ENCODE measurements around the gene ABCC12.
"Not testable (repeated sequence)": the region's sequence is repeated elsewhere in the genome, so short reads cannot be mapped to it uniquely, and the experiment has no call there.

Gene ABCC12

DNA sequence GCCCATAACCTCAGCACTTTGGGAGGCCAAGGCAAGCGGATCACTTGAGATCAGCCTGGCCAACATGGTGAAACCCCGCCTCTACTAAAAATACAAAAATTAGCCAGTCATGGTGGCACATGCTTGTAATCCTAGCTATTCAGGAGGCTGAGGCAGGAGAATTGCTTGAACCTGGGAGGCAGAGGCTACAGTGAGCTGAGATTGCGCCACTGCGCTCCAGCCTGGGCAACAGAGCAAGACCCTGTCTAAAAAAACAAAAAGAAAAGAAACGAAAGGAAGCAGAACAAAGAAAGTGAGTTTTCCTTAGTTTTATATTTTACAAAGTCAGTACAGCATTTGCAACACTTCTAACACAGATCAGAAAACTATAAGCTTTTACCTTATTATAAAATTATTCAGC, 10.8 kb upstream of the ABCC12 start:
- not testable (repeated sequence) for DNase-seq (ENCODE audit: low spot score); FAIRE-seq

DNA sequence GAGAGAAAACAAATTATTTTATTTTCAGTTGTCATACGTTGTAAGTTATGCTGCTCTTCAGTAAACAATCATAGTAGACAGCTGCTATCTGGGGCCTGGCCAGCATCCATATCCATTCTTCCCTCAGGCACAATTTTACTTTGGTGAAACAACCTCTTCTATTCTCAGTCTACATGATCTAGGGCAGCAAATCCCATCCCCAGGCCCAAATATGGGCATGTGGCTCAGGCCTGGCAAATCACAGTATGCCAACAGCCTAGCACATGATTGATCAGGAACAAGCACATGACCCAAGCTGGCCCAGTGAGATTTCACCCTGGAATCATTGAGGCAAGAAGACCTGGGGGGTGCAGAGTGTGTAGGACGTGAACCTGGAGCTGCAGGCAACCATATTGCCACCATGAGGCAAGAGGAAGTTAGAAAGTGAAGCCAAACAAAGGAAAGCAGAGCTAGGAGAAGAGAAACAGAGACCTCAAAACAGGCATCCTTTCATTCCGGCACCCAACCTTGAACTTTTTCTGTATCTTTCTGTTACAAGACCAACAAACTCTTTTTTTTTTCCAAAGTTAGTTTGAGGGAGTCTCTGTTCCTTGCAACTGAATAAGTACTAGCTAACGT, 10.3 kb upstream of the ABCC12 start:
- DNase-seq (ENCODE audit: low spot score) (no peak), FAIRE-seq (no peak)

DNA sequence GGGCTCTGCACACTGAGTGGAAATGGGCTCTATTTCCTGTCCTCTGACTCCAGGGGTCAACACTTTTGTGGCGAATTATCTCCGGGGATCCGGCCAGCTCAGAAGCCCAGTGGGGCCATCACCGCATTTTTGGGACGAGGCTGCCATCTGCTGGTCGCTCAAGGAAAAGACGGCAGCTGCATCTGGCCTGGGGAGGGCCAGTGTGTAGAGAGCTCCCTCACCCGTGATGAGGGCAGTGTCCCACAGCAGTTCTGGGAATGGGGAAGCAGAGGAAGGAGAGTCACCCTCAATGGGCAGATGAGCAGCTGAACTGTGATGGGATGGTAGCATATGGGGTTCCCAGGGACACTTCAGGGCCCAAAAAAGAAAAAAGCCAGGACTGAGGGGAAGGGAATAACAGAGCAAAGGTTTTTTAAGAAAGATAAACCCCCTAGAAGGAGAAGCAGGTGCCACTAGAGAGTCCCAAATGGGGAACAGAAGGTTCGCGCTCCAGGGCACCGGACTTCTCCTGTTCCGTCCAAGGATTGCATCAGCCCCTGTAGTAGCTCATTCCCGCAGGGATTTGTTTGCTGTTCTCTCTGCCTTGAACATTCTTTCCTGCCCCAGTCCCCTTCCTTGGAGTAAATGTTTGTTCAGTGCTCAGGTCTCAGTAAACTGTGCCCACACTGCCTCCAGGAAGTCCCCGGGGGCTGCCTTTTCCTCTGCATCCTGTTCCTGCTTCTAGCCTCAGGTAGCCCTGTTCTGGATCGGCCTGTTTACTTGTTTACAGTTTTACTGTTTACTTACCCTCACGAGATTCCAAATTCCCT, 9.3 kb upstream of the ABCC12 start:
- FAIRE-seq, result no peak
- peak; percentile 87 for DNase-seq (ENCODE audit: low spot score)

DNA sequence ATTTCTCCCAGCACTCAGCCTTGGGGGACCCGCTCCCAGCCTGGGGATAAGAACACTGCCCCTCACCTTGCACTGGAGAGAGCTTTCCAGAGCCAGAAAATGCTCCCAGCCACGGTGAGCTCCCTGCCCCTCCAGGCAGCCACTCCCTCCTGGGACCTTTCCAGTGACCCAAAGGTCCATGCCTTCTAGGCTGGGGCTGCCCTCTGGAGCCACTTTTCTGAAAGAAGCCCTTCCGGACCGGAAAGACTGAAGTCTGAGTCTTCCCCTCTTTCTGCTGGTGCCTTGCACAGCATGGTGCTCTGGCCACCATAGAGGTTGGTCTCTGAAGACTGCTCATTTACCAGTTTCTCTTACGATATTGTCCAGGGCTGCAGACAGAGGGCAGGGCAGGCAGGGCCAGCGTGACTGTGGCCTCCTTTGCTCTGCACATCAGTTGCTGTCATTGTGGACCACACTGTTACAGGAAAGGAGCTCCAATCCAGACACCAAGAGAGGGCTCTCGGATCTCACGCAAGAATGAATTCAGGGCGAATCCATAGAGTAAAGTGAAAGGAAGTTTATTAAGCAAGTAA, 7.1 kb upstream of the ABCC12 start:
- DNase-seq (ENCODE audit: low spot score), result no peak
- no peak for FAIRE-seq

DNA sequence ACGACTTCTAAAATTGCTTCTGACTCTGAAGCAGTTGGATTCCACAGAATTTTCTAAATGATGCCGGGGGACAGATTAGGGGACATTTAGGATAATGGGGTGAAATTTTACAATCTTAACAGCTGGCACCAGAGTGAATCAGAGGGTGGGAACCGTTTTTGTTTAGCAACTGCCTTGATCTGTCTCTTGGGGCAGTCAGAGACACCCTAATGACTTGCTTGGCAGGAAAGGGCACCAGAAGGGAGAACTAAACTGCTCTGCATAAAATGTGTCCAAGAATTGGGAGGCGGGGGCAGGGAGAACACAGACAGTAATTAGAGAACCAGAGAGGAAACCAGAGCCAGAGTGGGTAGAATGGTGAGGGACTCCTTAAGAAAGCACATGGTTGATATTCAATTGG, 6.1 kb upstream of the ABCC12 start:
- DNase-seq (ENCODE audit: low spot score) (no peak), FAIRE-seq (no peak)

DNA sequence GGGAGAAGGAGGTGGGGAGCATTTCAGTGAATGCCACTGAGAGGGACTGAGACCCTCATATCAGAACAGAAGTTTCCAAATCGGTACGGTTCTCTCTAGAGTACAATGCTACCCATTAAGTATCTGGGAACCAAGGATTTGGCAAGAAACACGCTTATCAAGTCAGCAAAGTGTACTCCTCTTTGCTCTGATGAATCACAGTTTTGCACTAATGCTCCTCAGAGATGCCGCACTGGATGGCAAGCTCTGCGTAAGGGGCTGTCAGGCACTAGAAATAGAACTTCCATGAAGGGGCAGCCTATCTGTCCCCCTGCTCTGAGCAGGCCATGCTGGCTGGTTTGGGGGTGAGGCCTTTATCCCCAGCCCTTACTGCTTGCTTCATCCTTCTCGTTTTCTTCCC, 4.8 kb upstream of the ABCC12 start:
- no peak for FAIRE-seq
- no peak for DNase-seq (ENCODE audit: low spot score)

DNA sequence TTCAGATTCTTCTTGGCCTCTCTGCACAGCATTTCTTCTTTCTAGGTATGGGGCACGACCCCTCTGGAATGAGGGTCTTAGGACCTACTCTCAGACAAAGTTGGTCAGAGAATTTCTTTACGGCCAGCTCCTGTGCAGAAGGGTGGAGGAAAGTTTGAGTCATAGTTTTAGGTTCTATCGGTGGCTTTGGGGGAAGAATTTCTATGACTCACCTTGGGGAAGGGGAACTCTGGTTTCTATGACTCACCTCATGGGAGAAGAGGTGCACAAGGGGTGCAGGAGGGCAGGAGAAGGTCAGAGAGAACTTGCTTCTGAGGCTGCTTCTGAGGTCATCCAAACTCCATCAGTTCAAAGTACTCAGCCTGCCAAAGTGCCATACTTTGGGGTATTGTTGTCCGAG, 2.5 kb upstream of the ABCC12 start:
- DNase-seq (ENCODE audit: low spot score), result peak; percentile 72
- peak; percentile 77 for FAIRE-seq

DNA sequence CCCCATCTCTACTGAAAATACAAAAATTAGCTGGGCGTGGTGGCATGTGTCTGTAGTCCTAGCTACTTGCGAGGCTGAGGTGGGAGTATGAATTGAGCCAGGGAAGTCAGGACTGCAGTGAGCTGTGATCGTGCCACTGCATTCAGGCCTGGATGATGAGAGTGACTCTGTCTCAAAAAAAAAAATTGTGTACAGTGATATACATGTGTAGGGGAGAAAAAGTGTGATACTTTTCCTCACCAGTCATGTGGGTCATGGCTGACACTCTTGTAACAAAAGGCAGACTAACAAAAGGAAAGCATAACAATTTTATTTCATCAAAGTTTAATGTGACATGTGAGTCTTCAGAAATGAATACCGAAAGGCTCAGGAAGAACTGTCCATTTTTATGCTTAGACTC, 2.0 kb upstream of the ABCC12 start:
- DNase-seq (ENCODE audit: low spot score) (no peak), FAIRE-seq (no peak)

DNA sequence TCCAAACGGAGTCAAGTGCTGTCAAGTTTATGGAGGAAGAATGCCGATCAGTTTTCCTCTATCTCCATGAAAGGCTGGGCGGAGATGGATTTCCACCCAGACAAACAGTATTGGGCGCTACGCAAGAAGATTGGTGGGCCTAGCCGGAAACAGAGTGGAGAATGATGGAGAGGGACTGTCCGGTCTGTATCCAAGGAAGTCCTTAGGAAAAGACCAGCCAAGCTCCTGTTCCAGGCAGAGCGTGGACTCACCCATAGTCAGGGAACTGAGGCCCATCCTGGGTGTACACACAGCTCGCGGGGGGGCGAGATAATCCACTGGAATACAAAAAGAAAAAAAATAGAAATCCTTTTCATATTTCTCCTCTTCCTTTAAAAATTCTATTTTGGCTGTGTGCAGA, 1.5 kb upstream of the ABCC12 start:
- FAIRE-seq, result no peak
- DNase-seq (ENCODE audit: low spot score), result no peak

DNA sequence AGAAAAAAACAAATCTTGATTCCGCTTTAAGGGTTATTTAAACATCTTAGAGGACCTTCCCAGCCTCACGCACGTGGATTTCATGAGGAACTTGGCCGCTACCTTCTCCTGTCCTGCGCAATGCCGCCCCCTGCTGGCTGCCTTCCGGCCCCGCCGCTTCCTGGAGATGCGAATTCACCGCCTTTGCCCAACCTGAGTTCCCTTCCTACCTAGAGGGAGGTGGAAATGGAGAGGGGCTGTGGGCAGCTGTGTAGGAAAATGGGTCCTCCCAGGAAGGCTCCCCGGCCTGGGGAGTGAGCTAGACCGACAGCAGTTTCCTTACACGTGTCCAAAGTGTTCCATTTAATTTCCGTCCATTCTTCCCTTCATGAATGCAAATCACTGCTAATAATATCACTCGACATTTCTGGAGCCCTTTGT, 1.0 kb upstream of the ABCC12 start:
- DNase-seq (ENCODE audit: low spot score) (peak; percentile 76), FAIRE-seq (peak; percentile 86)

DNA sequence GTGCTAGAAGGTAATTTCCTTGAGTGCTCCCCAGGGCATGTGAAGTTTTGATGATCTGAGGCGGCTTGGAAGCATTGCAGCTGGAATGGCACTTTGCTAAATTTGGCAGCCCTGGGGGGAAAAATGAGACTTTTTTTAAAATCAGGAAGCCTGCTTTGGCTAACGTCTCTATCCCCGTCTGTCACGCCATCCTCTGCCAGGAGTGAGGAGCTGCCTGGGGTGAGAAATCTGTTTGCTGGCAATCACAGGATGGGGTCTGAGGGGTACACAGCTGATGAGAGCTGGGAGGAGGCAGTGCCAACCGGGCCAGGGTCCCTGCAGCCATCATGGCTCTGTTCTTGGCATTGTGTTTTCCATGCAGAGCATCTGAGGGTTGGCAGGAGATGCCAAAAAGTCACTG, 2.0 kb downstream of the ABCC12 start:
- no peak for DNase-seq (ENCODE audit: low spot score)
- no peak for FAIRE-seq

DNA sequence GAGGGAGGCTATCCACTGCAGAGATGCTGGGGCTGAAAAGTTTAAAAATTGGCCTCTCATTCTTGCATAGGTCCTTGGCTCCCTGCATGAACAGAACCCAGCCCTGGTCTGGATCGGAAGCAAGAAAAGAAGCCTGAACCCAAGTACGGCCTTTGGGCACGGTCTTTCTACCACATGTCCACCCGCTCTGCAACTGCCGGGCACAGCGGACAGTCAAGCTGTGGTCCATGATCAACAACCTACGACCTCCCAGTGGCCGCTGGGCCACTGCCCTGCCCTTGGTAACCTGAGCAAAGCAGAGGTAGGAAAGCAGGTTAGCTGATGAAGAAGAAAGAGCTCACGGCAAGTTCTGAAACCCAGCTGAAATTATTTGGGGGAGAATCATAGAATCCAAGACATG, 3.6 kb downstream of the ABCC12 start:
- no peak for FAIRE-seq

DNA sequence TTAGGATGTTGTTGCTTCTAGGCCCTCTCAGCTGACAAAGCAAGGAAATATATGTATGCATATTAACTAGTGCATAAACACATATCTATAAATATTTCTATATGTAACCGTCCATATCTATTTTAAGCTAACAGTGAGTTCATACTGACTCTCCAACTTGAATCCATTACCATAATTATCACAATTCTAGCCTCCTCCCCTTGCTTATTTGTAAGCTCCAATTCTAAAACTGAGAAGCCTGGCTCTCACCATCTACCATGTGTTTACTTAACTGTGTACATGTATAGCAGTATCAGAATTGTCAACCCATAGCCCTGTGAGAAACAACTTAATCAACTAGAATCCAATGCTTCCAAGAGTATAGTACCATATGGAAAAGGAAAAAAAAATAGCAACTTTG, 5.1 kb downstream of the ABCC12 start:
- DNase-seq (ENCODE audit: low spot score), result no peak

More for the DNA sequence above, 3.6 kb downstream of the ABCC12 start:
- no peak for DNase-seq (ENCODE audit: low spot score)

DNA sequence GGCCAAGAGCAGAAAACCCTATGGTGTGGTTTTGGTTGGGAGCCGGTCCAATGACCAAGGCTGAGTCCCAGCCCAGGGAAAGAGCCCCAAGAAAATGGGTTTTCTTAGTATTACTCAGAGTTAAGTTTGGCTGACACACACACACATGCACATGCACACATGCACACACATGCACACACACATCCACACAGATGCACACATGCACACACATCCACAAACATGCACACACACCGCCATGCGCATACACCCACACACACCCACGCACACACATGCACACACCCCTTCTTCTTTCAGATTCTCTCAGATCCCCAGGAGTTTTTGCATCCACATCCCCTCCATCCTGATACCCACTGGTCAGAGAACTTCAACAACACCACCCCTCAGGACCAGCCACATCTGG, 9.1 kb downstream of the ABCC12 start:
- FAIRE-seq, result peak; percentile 56
- no peak for DNase-seq (ENCODE audit: low spot score)

More for the DNA sequence above, 5.1 kb downstream of the ABCC12 start:
- FAIRE-seq, result no peak

DNA sequence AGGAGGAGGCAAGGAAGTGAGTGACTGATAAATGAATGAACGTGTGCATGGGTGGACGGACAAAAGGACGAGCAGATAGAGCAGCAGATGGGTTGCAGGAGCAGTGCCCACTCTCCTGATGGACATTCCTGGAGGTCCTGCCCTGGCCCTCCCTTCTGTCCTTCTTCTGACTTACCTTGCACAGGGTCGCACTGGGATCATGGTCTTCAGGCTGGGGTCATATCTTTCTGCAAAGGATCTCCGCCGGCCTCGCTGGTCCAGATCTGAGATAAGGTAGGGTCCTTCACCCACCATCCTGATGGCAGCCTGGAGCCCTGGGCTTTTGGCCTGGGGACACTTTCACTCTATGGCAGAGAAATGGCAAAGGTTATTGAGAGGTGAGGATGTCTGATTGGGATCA, 9.7 kb downstream of the ABCC12 start:
- DNase-seq (ENCODE audit: low spot score) (no peak), FAIRE-seq (no peak)

DNA sequence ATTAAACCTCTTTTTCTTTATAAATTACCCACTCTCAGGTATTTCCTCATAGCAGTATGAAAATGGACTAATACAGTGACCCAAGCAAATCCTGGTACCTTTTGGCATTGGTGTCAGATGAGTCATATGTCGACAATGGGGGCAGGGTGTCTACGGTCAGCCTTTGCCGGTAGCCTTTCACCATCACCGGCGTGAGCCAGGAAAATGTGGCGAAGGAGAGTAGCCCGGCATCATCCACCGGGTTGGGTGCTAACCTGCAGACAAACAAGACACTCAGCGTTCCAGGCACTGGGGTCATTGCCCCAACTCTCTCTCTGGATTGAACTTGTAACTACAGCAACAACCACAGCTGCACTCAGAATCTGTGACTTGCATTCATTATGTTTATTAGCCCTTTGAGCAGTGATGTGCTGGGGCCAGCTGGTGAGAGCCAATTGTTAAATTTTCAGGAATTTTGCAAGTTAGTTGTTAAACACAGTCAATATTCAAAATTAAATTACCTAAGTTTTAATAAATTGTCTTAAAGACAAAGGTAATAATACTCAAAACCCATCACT, 11.9 kb downstream of the ABCC12 start:
- FAIRE-seq, result peak; percentile 79
- peak; percentile 46 for DNase-seq (ENCODE audit: low spot score)

DNA sequence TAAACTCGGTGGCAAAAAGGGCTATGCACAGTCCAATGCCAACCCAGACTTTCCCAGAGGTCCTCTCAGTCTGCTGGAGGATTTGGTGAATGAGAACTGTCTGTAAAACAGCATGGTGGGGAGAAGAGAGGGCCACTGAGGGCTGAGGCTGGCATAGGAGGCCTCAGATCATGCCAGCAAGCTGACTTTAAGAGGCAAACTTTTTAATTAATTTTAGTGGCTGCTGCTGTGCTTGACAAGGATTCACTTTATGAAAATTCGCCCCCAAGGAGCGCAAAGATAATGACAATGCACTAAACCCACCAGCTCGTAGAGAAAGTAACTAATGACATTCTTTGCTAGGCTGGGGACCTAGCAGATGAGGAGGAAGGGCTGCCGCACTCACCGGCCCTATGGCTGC, 15.0 kb downstream of the ABCC12 start:
- FAIRE-seq, result no peak

DNA sequence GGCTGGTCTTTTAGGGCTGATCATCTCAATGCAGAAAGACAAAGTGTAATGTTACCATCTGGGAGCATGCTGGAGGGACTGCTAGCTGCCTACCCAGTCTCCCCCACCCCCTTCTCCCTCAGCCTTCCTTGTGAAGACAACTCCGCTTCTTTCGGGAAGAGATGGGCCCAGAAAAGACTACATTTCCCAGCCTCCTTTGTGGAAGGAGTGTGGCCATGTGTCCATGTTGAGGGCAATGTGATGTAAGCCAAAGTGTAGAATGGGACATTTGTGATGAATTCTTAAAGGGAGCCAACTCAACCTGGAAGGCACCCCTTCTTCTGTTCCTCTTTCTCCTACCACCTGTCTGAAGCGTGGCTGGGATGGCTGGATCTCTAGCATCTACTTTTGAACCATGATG, 16.3 kb downstream of the ABCC12 start:
- DNase-seq (ENCODE audit: low spot score) (no peak), FAIRE-seq (no peak)

More for the DNA sequence above, 15.0 kb downstream of the ABCC12 start:
- DNase-seq (ENCODE audit: low spot score), result no peak

DNA sequence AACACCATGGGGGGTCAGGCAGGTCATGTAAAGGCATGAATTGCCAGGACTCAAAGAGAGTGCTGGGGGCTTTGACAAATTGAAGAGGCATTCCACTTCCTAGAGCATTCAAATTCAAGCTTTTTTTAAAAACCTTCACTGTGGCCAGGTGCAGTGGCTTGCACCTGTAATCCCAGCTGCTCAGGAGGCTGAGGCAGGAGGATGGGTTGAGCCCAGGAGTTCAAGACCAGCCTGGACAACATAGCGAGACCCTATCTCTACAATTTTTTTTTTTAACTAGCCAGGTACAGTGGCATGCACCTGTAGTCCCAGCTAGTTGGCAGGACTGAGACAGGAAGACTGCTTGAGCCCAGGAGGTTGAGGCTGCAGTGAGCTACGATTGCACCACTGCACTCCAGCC, 17.2 kb downstream of the ABCC12 start:
- DNase-seq (ENCODE audit: low spot score), result no peak
- FAIRE-seq, result no peak

DNA sequence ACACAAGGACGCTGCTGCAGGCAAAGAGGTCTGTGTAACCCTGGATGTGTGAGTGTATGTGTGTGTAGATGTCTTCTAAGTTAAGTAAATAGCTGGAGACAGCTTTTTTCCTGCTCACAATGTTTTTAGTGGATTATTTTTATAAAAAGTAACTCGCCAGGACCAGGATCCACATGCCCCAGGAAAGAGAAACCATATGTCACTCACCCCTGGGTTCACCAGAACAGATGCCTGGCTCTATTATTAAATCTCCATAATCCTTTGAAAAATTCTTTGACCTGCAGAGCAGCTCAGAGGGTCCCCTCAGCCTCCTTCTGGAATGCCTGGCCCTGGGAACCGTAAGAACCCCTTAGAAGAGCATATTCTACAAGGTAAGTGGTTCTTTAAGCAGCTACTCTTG, 18.0 kb downstream of the ABCC12 start:
- FAIRE-seq, result no peak
- no peak for DNase-seq (ENCODE audit: low spot score)

DNA sequence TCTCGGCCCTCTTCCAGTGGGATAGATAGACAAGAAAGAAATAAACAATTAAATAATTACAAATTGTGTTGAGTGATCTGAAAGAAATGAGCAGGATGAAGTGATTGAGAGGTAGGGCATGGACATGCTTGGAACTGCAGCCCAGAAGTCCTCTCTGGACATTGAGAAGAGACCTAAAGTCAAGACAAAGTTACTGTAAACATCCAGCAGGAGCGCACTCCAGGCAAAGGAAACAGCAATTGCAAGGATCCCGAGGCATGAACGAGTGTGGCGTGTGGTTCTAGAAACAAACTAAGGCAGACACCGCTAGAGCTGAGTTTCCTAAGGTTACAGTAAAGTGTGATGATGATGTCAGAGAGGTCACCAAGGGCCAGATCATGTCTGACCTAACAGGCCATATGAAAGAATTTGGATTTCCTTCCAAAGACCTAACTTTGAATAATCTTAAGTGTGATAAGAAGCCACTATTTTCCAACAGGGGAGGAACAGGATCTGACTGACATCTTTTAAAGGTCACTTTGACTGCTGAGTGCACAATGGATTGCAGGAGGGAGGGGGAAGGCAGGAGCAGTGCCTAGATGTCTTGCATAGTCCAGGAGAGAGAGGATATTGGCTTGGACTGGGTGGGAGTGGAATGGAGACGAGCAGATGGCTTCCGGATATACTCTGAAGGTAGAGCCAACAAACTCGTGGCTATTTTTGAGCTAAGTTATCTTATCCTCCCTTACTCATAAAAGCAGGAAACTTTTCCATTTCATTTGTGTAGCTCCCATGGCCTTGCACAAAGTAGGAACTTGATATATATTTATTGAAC, 19.0 kb downstream of the ABCC12 start:
- FAIRE-seq, result no peak
- no peak for DNase-seq (ENCODE audit: low spot score)

Data from urothelium cell line (cell line).